SU-DHL-6 (cell line): ENCODE data around the gene ELFN2.

ENCODE experiments used
- CTCF ChIP-seq: fragments of 200-600 bp; sonication (generic); IDR thresholded peaks from one replicate; pipeline ENCODE4 v1.5.1; 2017; ENCODE audit warnings: antibody characterized with exemption, mild to moderate bottlenecking, low read length, moderate library complexity; ENCODE audit not compliant: insufficient read depth, poor library complexity, severe bottlenecking
- EZH2phosphoT487 ChIP-seq: fragments of 200-600 bp; sonication (generic), shearing (Covaris generic); conservative IDR thresholded peaks from 2 replicates; pipeline ENCODE4 v1.6.1; 2018; ENCODE audit warnings: mild to moderate bottlenecking, antibody characterized with exemption, low read length, moderate library complexity, mixed read lengths

- TF ChIP-seq CTCF (no peak), EZH2phosphoT487 (no peak)
Measured at GRCh38 chr22:37459206-37459605, 31.9 kb upstream of the ELFN2 start.
